Neural progenitor cell (in vitro differentiated cells): ENCODE data around the gene PUS10.

Experiments
- CTCF ChIP-seq: fragments of 200-600 bp; sonication (generic); IDR thresholded peaks from 2 replicates; pipeline ENCODE4 v1.5.1; 2017; ENCODE audit warnings: antibody characterized with exemption, mild to moderate bottlenecking
- EZH2 ChIP-seq: fragments of 200-600 bp; sonication (generic); IDR thresholded peaks from 2 replicates; pipeline ENCODE4 v1.6.1; 2017; ENCODE audit warnings: antibody characterized with exemption, mild to moderate bottlenecking, moderate library complexity
- EZH2phosphoT487 ChIP-seq: fragments of 200-600 bp; sonication (generic); IDR thresholded peaks from 2 replicates; pipeline ENCODE4 v1.6.1; 2017; ENCODE audit warnings: antibody characterized with exemption

DNA sequence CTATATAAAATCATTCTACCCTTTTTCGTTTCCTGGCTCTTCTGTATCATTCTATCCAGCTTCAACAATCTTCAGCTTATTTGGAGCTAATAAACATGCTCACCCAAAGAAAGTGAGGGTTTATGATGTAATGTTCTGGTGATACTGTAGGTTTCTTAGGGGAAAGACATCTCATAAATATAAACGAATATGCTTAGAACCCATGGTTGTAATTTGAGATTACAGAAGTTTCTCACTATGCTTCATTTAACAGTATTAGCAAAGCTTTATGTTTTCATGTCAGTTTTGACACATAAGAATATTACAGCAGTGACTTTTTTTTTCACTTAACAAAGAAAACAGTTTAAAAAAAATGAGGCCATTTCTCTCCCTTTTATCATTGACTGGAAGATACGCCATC, 12.3 kb downstream of the PUS10 start:
- TF ChIP-seq CTCF (no peak), EZH2 (no peak), EZH2phosphoT487 (no peak)
